Activated B cell treated with CpG ODN at 0.5 μM for 24 hours (primary cell): ENCODE data around the gene RPL10A. TPM values are rescaled to one million over a fixed set of nuclear protein-coding genes. Genes with fewer than 3 reads are reported as not detected.

Source experiments
- ATAC-seq: fragments of 200-7000 bp; cut with Tn5 transposase; one replicate; pipeline ENCODE4 v1.10.0; 2021; ENCODE audit warnings: low read depth, mild to moderate bottlenecking, moderate library complexity
- CTCF ChIA-PET: fragments of 350-600 bp; sonication (Branson Sonifier 250); formaldehyde crosslinking; loops from one replicate; lab custom pipeline; 2021; ENCODE audit warnings: antibody characterized with exemption; lab: Charles Lee
- POLR2A ChIA-PET: fragments of 350-600 bp; sonication (Branson Sonifier 250); formaldehyde crosslinking; loops from one replicate; lab custom pipeline; 2021; ENCODE audit warnings: antibody characterized with exemption; lab: Charles Lee
- DNase-seq: peaks from one replicate; pipeline ENCODE4 v3.0.0; 2022
- H3K27ac Mint-ChIP-seq: one replicate; pipeline ENCODE4 v1.8.0; 2020; ENCODE audit warnings: mixed read lengths
- H3K27me3 Mint-ChIP-seq: one replicate; pipeline ENCODE4 v1.8.0; 2021; ENCODE audit warnings: mixed read lengths
- H3K36me3 Mint-ChIP-seq: one replicate; pipeline ENCODE4 v1.8.0; 2021; ENCODE audit warnings: low read depth, mixed read lengths
- H3K4me1 Mint-ChIP-seq: one replicate; pipeline ENCODE4 v1.8.0; 2021; ENCODE audit warnings: mixed read lengths
- H3K4me3 Mint-ChIP-seq: one replicate; pipeline ENCODE4 v1.8.0; 2020; ENCODE audit warnings: mild to moderate bottlenecking, mixed read lengths
- H3K9me3 Mint-ChIP-seq: one replicate; pipeline ENCODE4 v1.8.0; 2020; ENCODE audit warnings: mixed read lengths
- intact Hi-C: fragments of 100-400 bp; cut with micrococcal nuclease; formaldehyde crosslinking; loops from one replicate; pipeline ENCODE4 v1.15.1; 2024
- total RNA-seq: library from RNA; stranded (reverse); gene quantifications from 2 replicates; pipeline ENCODE4 v1.2.3, GENCODE V29; 2022
- TF ChIP-seq, protein P1 (sequence below): fragments of 200-600 bp; IDR thresholded peaks from one replicate; pipeline ENCODE4 v1.8.0; 2022; ENCODE audit warnings: antibody characterized with exemption, mild to moderate bottlenecking

The RPL10A gene
- total RNA-seq, 1 donor from 2014 or later, result 2,485 TPM

DNA sequence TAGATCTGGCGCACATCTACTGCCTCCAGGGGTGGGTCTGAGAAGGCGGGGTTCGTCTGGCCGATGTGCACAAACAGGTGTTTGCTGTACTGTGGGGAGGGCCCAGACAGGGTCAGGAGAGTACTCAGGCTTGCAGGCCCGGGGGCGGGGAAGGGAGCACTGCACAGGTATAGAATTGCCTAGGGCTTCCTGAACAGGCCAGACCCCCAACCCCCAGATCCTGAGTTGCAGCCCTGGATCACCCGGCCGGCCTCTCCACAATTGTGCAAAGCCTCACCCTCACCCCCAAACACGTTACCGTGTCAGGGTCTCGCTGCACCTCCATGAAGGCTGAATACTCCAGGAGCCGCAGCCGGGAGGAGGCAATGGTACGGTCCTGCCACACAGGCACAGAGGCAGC, 7.8 kb downstream of the RPL10A start:
- ATAC-seq (no peak), DNase-seq (no peak)
- intact Hi-C loops, result no loop called here
- ChIA-PET POLR2A (no interaction called here), CTCF (no interaction called here)
- peaks cover 19% of the 10 kb centered on the region for H3K4me1 Mint-ChIP-seq
- TF ChIP-seq, protein P1, sequence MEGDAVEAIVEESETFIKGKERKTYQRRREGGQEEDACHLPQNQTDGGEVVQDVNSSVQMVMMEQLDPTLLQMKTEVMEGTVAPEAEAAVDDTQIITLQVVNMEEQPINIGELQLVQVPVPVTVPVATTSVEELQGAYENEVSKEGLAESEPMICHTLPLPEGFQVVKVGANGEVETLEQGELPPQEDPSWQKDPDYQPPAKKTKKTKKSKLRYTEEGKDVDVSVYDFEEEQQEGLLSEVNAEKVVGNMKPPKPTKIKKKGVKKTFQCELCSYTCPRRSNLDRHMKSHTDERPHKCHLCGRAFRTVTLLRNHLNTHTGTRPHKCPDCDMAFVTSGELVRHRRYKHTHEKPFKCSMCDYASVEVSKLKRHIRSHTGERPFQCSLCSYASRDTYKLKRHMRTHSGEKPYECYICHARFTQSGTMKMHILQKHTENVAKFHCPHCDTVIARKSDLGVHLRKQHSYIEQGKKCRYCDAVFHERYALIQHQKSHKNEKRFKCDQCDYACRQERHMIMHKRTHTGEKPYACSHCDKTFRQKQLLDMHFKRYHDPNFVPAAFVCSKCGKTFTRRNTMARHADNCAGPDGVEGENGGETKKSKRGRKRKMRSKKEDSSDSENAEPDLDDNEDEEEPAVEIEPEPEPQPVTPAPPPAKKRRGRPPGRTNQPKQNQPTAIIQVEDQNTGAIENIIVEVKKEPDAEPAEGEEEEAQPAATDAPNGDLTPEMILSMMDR, result no peak
- no peaks in the 10 kb centered on the region for H3K27me3 Mint-ChIP-seq
- peaks cover 36% of the 10 kb centered on the region for H3K36me3 Mint-ChIP-seq
- H3K9me3 Mint-ChIP-seq, result no peaks in the 10 kb centered on the region
- H3K4me3 Mint-ChIP-seq, result no peak overlapping the region
- no peak overlapping the region for H3K27ac Mint-ChIP-seq

DNA sequence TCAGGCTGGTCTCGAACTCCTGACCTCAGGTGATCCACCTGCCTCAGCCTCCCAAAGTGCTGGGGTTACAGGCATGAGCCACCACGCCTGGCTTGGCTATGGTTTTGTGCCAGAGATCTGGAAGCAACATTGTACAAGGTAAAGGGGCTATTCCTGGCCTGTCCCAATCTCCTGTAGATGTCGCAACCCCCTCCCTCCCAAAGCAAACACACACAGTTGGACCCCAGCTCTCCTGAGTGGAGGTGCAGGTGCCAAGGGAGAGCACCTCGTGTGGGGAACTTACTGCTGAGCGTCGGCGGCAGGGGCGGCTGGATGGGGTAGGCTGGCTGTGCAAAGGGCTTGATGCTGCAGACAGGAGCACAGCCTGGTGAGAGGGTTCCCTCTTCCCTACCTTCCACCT, 8.8 kb downstream of the RPL10A start:
- no peaks in the 10 kb centered on the region for H3K9me3 Mint-ChIP-seq
- TF ChIP-seq, protein P1, result no peak
- H3K4me3 Mint-ChIP-seq, result no peak overlapping the region
- intact Hi-C loops, result no loop called here
- CTCF ChIA-PET, result interaction anchor here (1.0 kb wide), 1 partner anchor 74 kb away, joined by 3 read pairs; no protein-coding TSS in a partner anchor
- peaks cover 26% of the 10 kb centered on the region for H3K36me3 Mint-ChIP-seq
- DNase-seq (no peak), ATAC-seq (no peak)
- POLR2A ChIA-PET, result no interaction called here
- no peak overlapping the region for H3K27ac Mint-ChIP-seq
- peaks cover 10% of the 10 kb centered on the region for H3K4me1 Mint-ChIP-seq
- no peaks in the 10 kb centered on the region for H3K27me3 Mint-ChIP-seq

DNA sequence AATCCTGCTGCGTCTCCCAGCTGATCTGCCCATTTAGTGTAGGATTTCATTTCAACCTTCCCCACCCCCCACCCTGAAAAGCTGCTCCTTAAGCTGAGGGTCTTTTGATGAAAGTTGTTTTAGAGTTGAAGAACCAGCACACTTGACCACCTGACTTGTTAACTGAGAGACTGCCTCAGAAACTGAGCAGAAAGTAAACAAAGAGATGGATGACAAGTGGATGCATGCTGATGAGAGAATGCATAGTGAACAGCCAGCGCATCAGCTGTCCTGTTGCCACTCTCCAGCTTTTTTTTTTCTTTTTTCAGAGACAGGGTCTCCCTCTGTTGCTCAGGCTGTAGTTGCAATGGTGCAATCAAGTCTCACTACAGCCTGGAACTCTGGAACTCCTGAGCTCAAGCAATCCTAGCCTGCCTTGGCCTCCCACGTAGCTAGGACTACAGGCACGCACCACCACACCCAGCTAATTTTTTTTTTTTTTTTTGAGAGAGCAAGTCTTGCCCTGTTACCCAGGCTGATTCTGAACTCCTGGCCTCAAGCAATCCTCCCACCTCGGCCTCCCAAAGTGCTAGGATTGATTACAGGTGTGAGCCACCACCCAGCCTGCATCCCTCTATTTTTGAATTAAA, 9.5 kb downstream of the RPL10A start:
- no peaks in the 10 kb centered on the region for H3K27me3 Mint-ChIP-seq
- ATAC-seq, result no peak
- no peak overlapping the region for H3K27ac Mint-ChIP-seq
- H3K36me3 Mint-ChIP-seq, result peaks cover 20% of the 10 kb centered on the region
- ChIA-PET POLR2A (no interaction called here), CTCF (interaction anchor here (1.0 kb wide), 1 partner anchor 73 kb away, joined by 3 read pairs; no protein-coding TSS in a partner anchor)
- H3K9me3 Mint-ChIP-seq, result no peaks in the 10 kb centered on the region
- H3K4me1 Mint-ChIP-seq, result peaks cover 5% of the 10 kb centered on the region
- H3K4me3 Mint-ChIP-seq, result no peak overlapping the region
- no peak for DNase-seq
- TF ChIP-seq, protein P1, result no peak
- intact Hi-C loops, result no loop called here

DNA sequence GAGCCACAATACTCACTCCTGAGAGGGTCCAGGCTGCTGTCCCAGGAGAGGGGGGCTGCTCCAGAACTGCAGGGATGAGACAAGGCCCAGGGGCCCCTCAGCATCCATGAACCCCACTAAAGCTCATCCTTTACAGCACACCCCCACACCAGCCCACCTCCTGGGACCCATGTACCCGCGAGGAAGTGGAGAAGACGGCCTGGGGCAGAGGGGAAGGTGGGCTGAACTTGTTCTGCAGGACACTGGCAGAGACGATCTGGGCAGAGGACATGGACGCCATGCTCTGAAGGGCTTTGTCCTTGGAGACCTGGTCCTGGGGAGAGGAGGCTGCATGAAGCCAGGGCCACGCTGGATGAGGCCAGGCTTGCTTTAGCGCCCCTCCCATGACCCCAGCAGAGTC, 10.1 kb downstream of the RPL10A start:
- peaks cover 5% of the 10 kb centered on the region for H3K4me1 Mint-ChIP-seq
- no peaks in the 10 kb centered on the region for H3K9me3 Mint-ChIP-seq
- TF ChIP-seq, protein P1, result no peak
- intact Hi-C loops, result no loop called here
- no peak for DNase-seq
- no peak for ATAC-seq
- POLR2A ChIA-PET, result no interaction called here
- no peak overlapping the region for H3K27ac Mint-ChIP-seq
- CTCF ChIA-PET, result interaction anchor here (1.0 kb wide), 1 partner anchor 72 kb away, joined by 3 read pairs; no protein-coding TSS in a partner anchor
- H3K4me3 Mint-ChIP-seq, result no peak overlapping the region
- peaks cover 14% of the 10 kb centered on the region for H3K36me3 Mint-ChIP-seq
- H3K27me3 Mint-ChIP-seq, result no peaks in the 10 kb centered on the region

DNA sequence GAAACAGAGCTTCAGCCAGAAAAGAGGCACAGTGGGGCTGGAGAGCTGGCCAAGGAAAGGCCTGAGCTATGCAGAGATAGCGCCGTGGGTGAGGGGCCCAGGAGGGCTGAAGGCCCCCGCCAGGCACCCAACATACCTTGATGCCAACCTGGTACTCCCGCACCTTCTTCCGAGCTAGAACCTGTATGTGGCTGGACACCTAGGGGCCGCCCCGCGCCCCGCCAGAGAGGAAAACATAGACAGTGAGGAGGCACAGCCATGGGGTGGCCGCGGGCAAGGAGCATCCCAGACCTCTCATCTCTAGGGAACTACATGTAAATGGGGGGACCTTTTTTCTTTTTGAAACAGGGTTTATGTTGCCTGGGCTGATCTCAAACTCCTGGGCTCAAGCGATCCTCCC, 12.0 kb downstream of the RPL10A start:
- Mint-ChIP-seq H3K4me3 (no peak overlapping the region), H3K36me3 (no peaks in the 10 kb centered on the region), H3K27me3 (no peaks in the 10 kb centered on the region), H3K9me3 (no peaks in the 10 kb centered on the region), H3K27ac (no peak overlapping the region), H3K4me1 (no peaks in the 10 kb centered on the region)
- intact Hi-C loops, result no loop called here
- ChIA-PET POLR2A (interaction anchor here (2.1 kb wide), 1 partner anchor 8 kb away, joined by 15 read pairs; no protein-coding TSS in a partner anchor), CTCF (interaction anchor here (1.5 kb wide), 1 partner anchor 9 kb away, joined by 5 read pairs; no protein-coding TSS in a partner anchor)
- DNase-seq (no peak), ATAC-seq (no peak)
- TF ChIP-seq, protein P1, result no peak
